Femur (tissue), 1 donor: ENCODE data around the gene TRAF3.

Source experiments
- DNase-seq: peaks from one replicate; pipeline ENCODE4 v3.0.0-alpha.2; 2017

The TRAF3 gene

DNA sequence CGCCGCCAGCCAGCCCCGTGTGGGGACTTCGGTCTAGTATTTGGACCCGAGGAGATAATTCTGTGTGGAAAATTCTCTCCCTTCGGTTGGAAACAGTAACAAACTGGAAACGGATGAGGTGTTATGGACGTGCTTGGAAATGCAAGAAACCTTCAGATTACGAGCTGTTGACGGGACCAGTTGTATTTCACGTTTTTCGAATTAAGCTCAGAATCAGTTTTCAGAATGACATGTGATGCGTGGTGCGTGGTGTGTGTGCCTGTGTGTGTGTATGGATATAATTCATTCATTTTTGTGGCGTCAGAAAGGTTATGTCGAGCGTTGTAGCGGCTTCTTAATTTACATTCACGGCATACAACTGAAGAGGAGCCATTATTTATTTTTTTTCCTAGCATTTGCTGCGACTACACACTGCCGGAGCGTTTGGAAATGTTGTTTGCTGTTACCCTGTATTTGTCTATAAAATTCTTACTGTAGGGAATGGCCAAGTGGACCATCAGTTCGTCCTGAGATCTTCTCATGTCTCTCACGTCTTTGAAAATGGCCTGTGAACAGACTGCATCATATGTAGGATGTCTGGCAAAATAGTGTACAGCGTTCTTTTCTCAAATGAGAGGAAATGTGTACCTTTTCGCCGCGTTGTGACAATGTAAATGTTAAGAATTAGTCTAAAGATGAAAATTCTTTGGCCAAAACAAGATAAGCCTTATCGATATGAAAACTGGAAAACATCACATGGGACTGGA lies 1.3 kb downstream of the TRAF3 start:
- DNase-seq = peak; percentile 37

DNA sequence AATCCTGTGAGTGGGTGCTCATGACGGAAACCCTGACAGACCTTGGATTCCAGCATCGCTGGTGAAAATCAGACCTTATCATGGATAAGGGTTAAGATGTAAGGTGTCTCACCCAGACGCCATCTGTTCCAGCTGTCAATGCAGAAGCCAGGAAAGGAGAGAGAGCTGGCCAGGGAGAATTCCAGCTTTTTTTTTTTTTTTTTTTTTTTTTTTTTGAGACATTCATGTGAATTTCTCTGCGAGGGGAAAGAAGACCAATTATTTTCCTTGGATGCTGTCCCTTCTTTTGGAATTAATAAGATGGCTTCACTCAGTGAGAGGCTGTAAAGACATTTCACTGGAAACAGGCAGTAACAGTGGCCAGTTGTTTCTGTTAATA lies 1.8 kb downstream of the TRAF3 start:
- DNase-seq = no peak

DNA sequence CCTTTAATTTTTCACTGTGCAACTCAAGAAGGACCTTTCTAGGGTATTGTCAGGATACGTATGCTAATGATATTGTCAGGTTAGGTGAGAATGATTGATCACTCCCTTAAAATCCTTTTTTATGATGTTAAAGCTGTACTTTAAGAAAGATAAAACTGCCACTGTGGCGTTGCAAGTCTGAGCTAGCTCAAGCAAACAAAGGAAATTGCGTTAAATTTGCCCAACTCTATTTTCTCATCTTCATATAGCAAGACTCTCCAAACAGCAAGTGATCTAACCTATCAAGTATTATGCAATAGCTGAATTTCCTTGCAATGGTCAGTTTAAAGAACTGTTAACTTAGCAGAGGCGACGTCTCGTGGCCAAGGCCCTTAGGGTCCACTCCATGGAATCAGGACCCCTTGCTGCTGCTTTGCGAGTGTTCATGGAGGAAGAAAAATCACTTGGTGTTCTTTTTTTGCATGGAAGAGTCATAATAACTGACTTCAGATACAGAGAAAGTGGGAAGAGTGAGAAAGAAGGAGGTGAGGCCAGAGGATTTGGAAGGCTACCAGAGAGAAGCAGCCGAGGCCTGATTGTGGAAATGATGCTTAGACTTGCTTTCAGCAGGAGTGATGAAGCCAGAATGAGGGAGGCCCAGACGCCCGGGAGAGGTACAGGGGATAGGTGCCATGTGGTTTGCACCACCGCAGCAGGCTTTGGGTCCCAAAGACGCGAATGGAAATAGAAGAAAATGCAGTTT lies 2.5 kb downstream of the TRAF3 start:
- DNase-seq = no peak

DNA sequence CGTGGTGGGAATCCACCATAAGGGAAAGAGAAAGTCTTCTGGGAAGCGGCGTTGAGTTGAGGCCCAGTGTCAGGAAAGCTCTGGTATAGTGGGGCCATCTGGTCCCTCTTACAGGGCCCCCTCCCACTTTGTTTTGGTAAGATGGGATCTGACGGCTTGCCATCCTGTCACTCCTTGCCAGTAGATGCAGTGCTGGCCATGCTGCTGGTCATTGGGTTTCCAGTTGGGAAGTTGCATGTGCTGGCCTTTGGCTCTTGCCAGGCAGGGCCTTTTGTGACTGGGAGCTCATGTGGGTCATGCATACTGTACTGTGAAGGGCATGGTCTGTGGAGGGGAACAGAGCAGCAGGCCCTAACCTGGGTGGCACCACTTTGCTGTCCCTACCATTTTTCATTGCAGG lies 3.8 kb downstream of the TRAF3 start:
- DNase-seq = no peak

DNA sequence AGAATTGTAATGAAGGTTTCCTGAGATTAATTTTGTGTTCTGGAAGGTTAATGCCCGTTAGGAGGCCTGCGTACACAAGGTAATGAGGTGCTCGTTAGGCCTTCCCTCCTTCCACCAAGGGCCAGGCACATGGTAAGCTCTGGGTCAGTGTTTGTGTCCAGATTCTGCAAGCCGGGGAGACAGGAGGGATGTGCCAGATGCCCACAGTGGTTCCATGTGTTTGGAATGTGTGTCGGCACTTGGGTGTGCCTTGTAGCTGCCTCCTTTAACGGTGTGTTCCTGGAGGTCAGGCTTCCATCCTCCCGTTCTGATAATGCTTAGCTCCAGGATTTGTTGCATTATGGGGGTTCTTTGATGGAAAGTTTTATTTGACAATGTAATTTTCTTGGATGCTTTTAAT lies 5.7 kb downstream of the TRAF3 start:
- no peak for DNase-seq

DNA sequence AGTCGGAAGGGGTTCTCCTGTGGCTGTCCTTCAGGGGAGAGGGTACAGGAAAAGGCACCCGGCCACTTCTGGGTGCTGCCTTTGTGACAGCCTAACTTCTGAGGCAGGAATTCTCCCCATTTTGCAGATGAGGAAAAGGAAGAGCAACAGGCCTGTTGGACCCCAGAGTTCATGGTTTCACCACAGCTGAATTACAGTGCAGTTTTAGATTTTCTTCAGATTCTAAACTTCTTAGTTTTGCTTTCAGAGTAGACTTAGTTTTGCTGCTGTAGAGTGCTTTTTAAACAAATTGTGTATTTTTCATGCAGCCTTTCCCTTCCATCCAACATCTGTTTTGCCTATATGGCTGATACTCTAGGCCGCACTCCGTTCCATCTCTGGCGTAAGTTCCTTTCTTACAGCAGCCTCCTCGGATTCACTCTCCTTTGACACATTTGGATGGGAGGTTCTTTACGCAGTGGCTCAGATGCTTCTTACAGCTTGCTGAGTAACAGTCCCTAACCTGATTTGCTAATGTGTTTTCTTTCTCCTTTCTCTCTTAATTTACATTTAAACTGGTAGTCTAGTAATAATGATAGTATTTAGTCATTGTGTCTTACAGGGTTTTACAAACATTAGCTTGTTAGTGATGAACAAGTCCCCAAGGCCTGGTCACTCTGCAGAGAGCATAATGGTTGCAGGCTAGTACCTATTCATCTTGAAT lies 7.8 kb downstream of the TRAF3 start:
- DNase-seq = no peak

DNA sequence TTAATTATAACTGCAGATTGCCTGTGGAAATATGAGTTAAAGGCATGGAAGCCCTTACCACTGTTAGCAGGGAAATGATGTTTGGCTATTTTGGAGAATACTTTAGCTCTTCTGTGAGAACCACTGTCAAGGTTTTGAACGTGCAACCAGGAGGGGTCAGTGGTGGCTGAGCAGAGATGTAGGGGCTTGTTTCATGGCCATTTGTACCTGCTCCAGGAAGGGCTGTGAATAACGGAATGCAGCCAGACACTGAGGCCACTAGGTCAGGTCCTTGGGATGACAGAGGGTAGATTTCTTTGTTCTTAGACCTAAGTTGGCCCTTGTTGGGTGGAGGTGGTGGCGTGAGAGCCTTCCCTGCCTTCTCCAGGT lies 8.3 kb downstream of the TRAF3 start:
- no peak for DNase-seq

DNA sequence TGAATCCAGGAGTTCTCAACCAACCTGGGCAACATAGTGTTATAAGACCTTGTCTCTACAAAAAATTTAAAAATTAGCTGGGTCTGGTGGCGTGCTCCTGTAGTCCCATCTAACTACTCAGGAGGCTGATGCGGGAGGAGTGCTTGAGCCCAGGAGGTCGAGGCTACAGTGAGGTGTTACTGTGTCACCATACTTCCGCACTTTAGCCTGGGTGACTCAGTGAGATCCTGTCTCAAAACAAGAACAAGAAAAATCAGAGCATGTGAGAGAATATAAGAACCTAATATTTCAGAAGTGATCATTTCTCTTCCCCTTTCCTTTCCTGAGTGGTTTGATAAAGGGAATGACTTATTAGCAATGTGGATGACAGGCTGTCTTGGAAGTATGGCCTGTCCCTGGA lies 9.5 kb downstream of the TRAF3 start:
- no peak for DNase-seq

DNA sequence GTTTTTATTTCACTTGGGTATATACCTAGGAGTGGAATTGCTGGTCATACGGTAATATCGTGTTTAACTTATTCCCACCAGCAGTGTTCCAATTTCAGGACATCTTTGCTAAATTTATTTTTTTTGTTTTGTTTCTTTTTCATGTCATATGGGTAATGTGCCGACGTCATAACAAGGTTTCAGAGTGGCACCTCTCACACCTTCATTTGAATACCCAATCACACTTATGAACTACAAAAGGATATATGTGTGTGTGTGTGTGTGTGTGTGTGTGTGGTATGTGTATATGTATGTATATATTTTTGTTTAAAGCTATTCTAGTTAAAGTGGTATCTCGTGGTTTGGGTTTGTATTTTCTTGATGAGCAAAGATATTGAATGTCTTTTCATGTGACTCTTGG lies 12.1 kb downstream of the TRAF3 start:
- no peak for DNase-seq

DNA sequence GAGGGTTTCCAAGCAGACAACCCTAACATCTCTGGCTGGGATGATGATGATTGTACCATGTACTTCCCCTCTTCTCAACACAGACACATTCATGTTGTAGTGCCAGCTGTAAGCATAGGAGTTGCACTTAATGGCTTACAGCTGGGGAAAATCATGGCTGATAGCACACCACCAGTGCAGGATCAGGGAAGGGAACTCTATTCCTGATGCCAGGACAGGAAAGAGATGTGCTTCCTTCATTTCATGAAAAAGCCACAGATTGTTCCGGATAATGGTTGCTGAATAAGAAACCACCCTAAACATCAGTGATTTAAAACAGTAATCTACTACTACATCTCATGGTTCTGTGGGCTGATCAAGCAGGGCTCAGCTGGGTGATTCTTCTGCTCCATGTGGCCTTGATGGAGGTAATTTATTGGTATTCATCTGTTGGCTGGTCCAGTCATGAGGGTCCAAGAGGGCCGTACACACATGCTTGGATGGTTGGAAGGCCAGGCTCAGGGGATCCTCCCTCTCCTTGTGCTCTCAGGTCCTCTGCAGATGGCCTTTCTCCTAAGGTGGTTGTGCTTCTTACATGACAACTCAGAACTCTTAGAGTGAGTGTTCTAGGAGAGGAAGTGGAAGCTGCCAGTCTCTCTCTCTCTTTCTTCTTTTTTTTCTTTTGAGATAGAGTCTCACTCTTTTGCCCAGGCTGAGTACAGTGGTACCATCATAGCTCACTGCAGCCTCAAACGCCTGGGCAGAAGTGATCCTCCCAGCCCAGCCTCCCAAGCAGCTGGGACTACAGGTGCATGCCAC lies 16.5 kb downstream of the TRAF3 start:
- DNase-seq = no peak

DNA sequence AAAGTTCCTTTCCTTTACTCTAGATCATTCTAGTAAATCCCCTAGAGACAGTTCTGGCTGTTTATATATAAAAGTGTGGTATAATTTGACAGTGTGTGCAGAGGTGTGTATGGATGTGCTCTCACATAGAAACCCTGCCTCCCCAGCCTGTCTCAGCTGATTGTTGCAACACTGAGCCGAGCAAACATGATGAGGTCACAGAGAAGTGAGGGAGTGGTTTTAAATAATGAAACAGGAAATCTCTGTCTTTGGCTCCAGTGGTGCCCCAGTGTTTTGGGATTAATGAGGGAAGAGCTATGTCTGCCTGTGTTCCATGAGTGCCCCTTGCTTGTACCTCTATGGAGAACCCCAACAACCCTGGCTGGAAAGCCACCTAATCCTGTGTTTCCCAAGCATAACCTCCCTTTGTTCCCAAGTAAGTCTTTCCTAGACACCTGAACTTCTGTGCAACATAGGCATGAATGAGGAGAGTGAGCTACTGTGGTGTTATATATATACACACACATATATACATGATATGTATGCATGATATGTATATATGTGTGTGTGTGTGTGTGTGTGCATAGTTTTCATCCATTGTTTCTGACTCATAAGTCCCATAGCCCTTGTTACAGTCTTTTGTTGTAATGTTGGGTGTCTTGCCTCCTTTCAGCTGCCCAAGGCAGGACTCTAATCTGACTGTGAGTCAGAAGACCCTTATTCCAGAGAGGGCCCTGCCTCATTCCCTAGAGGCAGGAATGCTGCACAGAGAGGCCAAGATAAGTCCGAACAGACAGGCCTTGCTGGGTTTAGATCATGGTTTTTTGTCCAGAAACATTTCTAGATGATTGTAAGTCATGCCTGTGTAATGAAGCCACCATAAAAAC lies 18.0 kb downstream of the TRAF3 start:
- peak; percentile 68 for DNase-seq

DNA sequence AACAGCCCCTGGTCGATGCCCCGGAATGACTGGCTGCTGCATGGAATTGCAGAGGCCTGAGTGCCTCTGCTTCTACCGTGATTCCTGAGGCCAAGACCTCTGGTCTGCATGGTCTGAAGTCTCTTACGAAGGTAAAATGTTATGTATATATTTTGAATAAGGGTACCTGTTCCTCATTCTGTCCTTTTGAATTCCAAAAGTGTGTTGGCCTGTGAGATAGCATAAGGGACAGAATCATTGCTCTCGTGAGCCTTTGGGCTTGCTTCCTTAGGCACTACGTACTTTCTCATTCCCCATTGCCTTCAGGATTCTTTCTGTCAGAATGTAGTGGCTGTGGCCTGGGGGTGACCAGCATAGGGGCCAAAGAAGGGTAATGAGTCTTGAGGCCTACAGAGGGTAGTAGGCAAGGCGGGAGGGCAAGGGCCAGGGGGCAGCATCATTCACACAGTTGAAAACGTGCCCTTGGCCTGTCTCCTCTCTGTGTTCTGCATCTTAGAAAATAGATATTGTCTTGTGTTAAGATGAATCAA lies 19.5 kb downstream of the TRAF3 start:
- no peak for DNase-seq

DNA sequence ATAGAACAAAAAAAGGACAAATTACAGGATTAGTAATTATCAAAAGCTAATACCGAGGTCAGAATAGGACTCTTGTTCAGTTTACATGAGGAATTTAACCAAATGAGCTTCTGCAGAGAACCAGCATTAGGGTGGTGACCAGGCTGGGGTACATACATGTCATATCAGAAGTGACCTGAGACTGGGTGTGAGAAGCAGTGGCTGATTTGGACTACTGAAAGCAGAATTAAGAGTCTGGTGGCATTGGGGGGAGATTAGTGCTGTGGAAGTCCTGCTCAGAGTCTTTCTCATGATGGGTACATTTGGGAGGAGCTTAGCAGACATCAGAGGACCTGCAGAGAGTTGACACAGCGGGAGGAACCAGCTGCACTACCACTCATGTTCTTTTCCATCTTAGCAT lies 21.7 kb downstream of the TRAF3 start:
- no peak for DNase-seq

DNA sequence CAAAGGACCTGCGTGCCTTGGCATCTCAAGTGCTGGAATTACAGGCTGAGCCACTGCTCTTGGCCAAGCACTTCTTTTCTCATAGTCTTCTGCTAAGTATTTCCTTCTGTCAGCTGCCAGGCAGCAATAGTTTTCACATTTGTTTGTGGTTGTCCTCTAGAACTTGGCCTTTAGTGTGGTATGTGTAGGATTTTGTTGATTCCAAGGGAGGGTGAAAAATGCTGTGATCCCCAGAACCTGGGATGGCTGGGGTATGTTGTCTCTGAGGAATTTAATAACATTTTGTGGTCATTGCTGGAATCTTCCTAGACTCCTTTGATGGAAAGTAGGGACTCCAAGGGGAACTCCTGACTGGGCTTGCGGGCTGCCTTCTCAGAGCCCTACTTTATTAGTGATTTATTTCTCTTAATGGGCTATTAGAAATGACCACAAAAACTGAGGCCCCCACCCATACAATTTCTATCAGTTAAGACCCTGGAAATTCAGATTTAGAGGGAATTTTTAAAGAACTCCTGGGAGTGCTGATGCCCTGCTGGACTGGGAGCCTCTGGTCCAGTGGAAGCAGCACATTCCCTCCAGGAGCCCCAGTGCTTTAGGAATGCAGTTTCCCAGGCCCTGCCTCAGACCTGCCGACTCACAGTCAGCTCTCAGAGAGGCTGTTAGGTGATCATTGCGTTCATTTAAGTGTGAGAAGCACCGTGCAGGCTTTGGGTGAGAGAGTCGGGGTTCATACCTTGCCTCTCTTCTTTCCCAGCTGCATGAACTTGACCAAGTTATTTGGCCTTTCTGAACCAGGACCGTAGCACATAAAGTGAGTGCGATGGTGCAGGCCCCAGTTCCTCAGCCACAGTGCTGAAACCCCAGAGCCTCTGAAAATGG lies 22.7 kb downstream of the TRAF3 start:
- DNase-seq = peak; percentile 47

DNA sequence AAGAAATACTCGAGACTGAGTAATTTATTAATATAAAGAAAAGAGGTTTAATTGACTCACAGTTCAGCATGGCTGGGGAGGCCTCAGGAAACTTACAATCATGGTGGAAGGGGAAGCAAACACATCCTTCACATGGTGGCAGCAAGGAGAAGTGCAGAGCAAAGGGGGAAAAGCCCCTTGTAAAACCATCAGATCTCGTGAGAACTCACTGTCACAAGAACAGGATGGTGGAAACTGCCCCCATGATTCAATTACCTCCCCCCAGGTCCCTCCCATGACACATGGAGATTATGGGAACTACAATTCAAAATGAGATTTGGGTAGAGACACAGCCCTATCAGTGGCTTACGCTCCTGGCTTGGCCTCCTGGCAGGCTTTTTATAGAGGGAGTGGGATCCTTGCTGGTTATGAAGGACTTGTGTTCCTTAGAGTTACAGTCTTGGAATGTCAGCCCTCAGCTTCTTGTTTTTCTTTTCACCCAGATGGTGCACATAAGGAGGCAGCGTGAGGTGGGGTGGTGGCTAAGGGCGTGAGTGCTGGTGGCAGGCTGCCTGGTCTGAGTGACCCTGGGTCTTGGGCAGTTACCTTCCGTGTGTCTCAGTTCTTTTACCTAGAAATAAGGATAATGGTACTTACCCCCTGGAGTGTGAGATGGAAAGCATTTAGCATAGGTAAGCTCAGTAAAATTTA lies 25.7 kb downstream of the TRAF3 start:
- DNase-seq = no peak

DNA sequence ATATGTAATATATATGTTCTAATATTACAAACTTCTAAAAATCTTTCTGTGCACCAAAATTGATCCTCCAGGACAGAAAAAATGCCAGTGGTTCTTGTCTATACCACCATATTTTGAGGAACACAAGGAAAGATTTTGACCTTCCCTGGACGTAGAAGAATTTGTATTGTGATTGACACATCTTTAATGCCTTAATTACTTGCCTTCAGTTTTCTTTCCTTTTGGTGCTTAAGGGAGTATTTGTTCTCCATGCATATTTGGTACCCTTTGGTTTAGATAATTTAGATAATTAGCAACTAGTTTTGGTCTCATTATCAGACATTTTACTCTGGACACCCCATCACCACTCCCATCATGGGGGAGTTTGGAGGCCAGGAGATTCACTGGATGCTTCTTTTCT lies 27.6 kb downstream of the TRAF3 start:
- no peak for DNase-seq

DNA sequence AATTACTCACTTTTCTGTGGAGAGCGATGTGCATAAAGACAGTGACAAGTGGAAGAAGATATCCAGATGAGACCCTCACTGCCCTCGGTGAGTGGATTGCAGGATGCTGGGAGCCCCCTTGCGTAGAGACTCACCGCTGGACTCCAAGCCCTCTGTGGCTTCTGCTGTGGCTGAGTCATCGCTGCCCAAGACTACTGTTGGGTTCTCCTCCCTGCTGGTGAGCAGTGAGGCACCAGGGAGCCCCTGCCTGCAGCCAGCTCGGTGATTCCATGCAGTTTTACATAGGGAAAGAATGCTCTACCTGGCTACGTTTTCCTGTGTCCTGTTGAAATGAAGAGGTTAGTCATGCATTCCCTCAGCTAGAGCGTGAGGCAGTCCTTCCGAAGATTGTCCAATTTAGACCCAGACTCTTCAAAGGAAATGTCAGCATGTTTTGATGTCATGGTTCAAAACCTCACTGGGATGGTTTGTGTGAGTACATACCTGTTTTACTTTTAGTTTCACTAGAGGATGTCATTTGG lies 28.2 kb downstream of the TRAF3 start:
- no peak for DNase-seq

DNA sequence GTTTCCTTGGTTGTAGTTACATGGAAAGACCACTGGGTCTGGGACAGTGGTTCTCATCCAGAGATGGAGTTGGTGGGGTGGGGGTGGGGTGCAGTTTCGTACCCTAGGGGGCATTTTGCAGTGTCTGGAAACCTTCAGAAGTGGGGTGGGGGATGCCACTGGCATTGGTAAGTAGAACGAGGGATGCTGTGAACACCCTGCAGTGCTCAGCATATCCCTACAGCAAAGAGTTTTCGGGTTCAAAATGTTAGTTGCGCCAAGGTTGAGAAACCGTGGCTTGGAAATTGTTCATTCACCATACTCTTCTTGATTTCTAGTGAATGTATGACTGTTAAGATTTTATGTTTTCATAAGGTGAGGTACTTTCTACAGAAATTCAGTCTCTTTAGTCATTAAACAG lies 28.7 kb downstream of the TRAF3 start:
- DNase-seq = no peak

DNA sequence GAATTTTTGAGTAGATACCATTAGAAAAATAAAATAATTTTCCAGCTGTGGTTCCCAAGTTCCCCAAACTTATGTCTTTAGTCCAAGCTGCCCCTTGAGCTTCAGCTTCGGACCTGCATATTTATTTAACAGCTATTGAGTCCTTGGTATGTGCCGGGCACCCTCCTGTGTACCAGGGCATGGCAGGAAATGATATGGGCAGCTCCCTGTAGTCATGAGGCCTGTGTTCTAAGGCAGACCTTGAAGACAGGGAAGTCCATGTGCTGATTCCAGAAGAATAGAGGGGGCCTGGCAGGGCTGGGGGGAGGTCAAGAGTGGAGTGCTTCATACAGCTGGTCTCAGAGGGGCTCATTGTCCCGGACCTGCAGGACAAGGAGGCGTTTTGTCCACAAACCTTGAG lies 29.2 kb downstream of the TRAF3 start:
- no peak for DNase-seq

DNA sequence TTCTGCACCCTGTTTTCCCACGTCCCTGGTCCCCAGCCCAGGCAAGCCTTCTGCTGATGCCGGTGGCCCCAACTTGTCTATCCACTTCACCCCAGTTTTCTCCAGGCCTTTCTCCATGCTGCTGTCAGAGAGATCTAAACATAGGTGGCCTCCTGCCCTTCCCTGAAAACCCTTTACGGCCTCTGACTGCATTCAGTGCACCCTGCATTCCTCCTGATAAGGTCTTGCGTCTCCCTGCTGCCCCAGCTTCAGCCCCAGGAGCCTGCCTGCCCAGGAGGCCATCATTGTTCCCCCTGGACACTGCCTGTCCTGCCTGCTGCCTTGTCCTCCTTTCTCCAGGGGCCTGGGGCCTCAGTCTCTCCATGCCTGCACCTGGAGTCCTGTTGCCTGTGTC lies 29.8 kb downstream of the TRAF3 start:
- DNase-seq = no peak
